ENCODE results near the gene YPEL5.
"Not testable (repeated sequence)": the region's sequence is repeated elsewhere in the genome, so short reads cannot be mapped to it uniquely, and the experiment has no call there.

YPEL5 gene

DNA sequence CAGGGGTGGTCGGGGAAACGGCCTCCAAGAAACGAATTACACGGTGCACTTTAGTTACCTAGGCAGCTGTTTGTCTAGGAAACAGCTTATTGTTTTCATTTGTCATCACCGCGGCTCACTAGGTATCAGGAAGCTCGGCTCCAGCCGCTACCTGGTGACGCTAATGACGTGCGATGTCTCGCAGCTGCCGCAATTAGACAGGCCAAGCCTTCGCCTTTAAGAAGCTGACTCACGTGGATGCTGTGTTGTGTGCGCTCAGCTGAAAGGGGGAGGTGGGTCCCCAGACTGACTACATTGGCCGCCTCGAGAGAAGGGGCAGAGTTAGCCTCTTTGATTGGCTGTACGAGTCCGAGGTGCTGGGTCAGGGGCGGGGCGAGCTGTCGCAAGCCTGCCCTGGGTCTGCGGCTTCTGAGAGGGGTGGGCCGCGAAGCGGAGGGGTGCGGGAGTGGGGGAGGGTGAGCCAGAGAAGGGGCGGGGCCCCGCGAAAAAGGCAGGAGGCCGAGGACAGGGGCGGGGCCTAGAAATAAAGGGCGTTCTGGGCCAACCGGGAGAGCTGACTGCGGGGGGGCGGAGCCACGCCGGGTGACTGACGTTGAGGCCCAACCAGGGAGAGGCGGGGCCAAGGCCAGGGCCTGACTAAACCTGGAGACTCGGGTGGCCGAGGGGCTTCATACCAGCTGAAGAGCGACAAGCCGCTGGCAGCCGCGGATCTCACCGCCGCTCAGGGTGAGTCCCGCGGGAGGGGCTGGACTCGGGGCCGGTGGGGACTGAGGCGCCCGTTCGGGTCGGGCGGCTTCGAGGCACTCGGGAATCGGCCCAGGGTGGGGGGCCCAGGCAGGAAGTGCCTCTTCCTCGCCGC, at the start of gene YPEL5:
YPEL5 (plus strand) TSS at position 671 of the 859 bp plus-strand sequence. CDS start 9,645 bp downstream, outside the sequence.
- DNase-seq (ENCODE audit: low spot score) = peak; percentile 95

DNA sequence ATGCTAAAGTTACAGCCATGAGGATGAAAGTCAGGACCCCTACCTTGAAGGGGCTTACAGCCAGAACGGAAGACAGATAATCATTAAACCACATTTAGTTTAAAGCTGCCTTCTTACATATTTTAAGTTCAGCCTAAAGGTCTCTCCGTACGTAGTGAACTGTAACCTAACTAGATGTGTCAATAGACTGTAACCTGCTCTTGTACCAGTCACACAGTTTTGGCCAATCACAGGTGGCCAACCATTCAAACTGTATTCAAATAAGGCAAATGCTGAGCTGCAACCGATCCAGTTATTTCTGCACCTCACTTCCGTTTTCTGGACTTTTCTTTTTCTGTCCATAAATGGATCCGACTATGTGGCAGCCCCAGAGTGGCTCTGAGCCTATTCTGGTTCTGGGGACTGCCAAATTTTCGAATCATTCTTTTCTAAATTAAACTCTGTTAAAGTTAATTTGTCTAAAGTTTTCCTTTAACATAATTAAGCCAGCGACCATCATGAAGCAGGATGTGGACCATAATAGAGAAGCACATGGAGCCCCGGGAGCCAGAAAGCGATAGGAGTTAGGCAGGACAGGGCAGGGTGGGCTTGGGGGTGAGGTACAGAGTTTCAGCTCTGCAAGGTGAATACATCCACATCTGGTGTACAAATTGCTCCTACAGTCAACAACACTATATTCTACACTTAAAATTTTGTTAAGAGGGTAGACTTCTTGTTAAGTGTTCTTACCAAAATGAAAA, 48.4 kb upstream of the YPEL5 start:
- DNase-seq (ENCODE audit: low spot score) = no peak

DNA sequence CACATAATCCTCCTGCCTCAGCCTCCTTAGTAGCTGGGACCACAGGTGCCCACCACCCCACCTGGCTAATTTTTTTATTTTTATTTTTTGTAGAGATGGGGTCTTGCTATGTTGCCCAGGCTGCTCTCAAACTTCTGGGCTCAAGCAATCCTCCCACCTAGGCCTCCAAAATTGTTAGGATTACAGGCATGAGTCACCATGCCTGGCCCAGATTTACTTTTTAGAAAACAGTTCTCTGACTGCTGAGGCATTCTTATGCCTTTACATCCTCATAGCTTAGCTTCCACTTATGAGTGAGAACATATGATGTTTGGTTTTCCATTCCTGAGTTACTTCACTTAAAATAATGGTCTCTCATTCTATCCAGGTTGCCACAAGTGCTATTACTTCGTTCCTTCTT, 47.4 kb upstream of the YPEL5 start:
- not testable (repeated sequence) for DNase-seq (ENCODE audit: low spot score)

DNA sequence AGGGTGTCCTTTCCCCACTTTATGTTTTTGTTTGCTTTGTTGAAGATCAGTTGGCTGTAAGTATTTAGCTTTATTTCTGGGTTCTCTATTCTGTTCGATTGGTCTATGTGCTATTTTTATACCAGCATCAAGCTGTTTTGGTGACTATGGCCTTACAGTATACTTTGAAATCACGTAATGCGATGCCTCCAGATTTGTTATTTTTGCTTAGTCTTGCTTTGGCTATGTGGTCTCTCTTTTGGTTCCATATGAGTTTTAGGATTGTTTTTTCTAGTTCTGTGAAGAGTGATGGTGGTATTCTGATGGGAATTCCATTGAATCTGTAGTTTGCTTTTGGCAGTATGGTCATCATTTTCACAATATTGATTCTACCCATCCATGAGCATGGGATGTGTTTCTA, 46.1 kb upstream of the YPEL5 start:
- not testable (repeated sequence) for DNase-seq (ENCODE audit: low spot score)

DNA sequence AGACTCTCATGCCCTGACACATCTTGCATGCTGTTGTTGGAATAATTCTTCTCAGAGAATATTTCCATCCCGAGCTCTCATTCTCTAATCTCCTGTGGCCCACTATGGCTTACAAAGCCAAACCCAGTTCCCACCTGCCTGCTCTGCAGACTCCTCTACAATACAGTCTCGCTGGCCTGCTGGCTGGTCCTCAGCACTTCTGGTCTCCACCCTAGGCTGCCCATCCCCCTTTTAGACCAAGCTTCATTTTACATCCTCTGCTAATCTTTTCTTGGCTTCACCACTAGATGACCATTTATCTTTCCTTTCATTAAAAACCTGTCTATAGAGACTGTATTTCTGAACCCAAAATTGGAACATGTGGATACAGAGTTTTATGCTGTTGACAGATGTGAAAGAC, 42.5 kb upstream of the YPEL5 start:
- DNase-seq (ENCODE audit: low spot score) = no peak

DNA sequence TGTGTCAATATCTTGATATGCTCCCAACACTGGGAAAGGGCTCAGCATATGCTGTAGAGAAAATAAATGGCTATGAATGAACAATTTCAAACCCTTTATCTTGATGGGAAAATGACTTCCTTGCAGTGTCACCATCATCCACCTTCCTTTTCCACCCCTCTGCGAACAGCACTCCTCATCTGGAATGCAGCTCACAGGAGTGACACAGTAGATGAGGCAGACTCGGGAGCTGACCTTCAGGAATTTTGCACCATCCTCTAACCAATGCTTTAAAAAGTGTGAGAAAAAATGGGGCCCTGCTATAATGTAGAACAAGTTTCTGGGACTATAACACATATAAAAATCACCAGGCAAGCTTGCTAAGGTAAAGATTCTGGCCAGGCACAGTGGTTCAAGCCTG, 41.3 kb upstream of the YPEL5 start:
- DNase-seq (ENCODE audit: low spot score) = peak; percentile 34

DNA sequence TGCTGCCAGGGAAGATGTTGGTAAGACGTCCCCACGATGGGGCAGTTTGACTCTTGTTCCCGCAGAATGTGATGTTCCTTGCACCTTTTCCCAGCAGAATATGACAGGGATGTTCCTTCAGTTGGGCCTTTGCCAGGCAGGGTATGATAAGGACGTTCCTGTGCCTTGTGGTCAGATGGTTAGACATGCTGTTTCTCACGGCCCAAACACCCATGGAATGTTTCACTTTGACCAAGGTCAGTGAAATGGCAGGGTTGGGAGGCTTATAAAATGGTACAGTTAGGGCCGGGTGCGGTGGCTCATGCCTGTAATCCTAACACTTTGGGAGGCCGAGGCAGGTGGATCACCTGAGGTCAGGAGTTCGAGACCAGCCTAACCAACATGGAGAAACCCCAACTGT, 40.3 kb upstream of the YPEL5 start:
- peak; percentile 67 for DNase-seq (ENCODE audit: low spot score)

DNA sequence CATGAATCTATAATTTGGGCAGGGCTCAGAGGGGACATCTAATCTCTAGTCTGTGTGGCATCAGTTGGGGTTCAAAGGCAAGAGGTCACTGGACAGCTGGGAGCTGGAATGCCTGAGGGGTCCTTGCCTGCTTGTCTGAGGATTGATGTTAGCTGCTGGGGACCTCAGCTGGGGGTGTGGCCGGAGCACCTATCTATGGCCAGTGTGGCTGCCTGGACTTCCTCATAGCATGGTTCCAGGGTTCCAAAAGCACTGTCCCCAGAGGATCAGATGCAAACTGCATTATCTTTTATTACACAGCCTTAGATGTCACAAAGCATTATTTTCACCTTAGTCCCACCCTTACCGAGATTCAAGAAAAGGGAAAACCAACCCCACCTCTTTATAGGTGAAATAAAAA, 38.6 kb upstream of the YPEL5 start:
- no peak for DNase-seq (ENCODE audit: low spot score)

DNA sequence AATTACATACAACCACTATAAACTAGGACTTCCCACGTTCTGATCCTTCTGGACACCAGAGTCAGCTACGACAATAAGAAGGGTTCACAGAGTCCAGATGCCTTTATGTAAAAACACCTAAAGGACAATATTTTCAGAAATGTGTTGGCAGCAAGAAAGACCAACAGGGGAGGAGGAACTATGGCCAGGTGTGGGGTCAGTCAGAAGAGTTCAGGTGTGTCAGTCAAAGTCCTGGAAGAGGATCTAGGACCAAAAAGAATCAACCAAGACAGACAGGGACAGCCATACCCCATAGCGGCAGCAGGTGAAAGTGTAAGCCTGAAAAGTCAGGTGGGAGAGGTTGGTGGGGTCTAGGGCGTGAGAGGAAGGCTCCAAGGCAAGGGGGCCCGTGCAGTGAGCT, 38.0 kb upstream of the YPEL5 start:
- DNase-seq (ENCODE audit: low spot score) = no peak

DNA sequence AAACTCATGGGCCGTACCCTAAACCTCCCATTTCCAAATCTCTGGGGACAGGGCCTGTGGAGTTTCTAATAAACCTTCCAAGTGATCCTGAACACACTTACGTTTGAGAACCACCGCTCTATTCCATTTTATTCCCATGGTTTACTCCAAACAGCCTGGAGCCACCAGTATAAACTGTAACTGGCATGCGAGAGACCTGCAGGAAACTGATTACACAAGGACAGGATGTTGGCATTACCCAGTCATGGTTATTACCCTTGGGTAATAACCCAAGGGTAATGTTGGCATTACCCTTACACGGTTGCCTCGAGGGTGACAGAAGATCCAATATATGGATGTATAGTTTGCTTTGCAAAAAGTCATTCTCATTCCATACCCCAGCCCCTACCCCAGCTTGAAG, 37.0 kb upstream of the YPEL5 start:
- DNase-seq (ENCODE audit: low spot score) = no peak

DNA sequence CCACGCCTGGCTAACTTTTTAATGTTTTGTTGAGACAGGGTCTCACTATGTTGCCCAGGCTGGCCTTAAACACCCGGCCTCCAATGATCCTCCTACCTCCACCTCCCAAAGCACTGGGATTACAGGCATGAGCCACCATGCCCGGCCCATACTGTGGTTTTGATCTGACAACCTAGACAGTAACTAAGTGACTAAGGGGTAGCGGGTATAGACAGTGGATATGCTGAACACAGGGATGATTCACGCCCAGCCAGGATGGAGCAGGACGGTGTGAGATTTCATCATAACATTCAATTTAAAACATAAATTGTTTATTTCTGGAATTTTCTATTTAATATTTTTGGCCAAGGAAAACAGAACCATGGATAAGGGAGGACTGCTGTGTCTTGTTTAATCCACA, 36.0 kb upstream of the YPEL5 start:
- no peak for DNase-seq (ENCODE audit: low spot score)

DNA sequence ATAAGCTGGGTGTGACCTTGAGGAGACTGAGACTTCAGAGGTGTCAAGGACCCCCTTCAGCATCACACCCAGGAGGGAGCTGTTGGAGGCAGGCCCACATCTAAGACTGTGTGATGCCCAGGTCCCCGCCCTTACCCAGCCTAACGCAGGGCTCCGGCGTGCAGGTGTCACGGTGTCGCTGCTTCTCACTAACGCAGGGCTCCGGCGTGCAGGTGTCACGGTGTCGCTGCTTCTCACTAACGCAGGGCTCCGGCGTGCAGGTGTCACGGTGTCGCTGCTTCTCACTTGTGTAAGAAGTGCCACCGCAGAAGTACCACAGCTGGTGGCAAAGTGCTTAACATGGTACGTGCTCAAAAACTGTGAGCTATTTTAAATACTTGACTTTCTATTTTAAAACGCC, 35.6 kb upstream of the YPEL5 start:
- not testable (repeated sequence) for DNase-seq (ENCODE audit: low spot score)

DNA sequence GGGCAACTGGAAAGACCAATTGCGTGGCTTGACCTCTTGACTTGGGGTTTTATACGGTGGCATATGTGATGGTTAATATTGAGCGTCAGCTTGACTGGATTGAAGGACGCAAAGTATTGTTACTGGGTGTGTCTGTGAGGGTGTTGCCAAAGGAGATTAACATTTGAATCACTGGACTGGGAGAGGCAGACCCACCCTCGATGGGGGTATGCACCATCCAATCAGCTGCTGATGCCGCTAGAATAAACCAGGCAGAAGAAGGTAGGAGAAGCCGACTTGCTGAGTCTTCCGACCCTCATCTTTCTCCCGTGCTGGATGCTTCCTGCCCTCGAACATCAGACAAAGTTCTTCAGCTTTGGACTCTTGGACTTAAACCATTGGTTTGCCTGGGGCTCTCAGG, 34.2 kb upstream of the YPEL5 start:
- DNase-seq (ENCODE audit: low spot score) = no peak

DNA sequence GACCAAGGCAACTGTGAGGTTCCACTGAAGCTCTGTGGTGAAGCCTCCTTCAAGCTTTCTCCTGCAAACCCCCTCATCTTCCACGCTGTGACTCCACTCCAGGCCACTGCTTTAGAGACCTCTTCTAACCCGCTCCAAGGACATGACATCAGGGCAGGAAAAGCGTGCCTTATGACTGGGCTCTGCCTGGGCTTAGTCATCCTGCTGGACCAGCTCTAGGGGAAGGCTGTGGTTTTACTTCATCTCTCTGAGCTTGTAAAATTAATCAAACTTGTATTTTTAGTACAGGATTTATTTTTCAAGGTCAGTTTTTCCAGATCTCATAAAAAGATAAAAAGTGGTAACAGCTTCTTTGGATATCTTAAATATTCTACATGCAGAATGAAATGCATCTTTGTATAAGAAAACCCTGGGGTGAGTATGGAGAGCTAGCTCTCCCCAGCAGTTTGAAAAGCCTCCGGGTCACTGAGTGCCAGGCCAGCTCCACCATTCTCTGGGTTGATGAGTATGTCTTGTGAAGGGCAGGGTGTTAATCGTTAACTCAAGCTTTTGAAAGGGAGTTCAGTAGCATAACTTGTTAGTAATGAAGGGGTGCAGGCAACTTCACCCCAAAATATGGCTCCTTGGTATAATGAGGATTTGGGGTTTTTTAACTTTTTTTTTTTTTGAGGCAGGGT, 33.1 kb upstream of the YPEL5 start:
- DNase-seq (ENCODE audit: low spot score) = peak; percentile 96

DNA sequence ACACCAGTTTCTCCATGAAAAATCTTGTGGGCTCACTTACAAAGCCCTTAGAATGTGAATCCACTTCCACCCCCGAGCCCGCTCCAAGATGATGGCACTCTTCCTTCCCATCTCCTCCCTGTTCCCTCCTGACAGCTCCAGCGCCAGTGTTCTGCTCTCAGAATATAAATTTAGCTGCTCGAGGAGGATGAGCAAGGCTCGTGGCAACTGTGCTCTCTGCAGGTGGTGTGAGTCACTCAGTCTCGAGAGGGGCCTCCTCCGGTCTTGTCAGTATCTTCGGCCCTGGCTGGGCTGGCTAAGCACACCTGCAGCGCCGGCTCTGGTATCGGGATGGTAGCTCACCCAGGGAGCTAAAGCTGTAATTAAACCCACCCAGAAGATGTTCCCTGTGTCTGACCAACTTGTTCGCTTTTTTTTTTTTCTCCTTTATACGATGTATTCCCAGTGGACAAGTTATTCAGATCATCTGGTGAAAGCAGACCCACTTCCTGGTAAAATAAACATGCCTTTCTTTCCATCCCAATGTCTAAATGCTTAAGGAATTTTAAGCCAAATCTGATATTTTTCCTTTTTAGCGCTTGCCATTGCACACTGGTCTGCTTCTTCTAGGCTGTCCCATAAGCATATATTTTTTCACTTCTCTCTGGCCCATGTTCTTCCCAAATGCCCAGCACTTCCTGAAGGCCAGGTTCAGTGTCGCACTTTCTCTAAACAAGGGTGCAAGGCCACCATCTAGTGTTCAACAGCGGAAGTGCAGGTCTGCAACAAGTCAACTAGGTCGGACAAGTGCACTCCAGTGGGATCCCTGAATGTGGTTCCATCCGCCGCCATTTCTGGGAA, 31.4 kb upstream of the YPEL5 start:
- DNase-seq (ENCODE audit: low spot score) = peak; percentile 71

DNA sequence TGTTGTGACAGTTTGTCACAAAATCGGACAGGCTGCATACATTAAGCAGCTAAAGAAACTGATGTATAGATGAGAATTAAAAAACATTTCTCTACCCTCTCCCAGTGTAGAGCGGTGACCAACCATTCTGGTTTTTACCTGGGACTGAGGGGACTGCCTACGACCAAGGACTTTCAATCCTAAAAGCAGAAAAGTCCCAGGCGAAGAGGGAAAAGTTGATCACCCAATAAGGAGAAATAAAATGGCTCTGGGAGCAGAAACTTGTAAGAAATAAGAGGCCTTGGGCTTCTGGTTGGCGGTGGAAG, 30.9 kb upstream of the YPEL5 start:
- DNase-seq (ENCODE audit: low spot score) = no peak

DNA sequence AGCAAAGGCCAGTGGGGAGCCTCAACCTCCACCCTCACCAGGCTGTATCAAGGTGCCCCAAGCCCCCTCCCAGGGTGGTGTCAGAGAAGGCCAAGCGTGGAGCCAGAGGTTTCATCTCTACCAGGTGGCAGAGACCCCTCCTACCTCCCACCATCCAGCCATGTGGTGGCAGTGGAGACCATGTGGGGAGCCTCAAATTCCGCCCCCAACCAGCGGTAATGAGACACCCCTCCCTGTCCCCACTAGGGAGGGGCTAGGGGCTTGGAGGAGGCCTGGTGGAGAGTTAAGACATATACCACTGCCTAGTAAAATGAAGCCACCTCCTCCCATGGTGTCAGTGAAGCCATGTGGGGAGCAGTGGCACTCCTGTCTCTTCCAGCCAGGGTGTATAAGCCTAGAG, 24.4 kb upstream of the YPEL5 start:
- no peak for DNase-seq (ENCODE audit: low spot score)

DNA sequence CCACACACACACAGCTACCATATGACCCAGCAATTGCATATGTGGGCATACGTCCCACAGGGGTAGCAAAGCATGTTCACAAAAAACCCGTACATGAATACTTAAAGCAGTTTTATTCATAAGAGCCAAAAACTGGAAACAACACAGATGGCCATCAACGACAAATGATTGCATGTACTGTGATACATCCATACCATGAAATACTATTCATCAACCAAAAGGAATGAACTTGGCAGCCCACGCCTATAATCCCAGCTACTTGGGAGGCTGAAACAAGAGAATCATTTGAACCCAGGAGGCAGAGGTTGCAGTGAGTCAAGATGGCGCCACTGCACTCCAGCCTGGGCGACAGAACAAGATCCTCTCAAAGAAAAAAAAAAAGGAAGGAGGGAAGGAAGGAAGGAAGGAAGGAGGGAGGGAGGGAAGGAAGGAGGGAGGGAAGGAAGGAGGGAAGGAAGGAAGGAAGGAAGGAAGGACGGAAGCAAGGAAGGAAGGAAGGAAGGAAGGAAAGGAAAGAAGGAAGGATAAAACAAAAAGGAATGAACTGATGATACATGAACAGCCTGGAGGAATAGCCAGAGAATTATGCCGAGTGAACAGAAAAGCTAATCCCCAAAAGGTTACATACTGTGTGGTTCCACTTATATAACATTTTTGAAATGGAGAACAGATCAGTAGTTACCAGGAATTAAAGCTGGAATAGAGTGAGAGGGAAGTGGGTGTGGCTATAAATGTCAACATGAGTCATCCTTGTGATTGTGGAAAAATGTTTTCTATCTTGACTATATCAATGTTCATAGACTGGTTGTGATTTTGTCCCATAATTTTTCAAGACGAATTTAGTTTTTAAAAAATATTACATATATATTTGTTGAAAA, 19.6 kb upstream of the YPEL5 start:
- DNase-seq (ENCODE audit: low spot score) = peak; percentile 57

DNA sequence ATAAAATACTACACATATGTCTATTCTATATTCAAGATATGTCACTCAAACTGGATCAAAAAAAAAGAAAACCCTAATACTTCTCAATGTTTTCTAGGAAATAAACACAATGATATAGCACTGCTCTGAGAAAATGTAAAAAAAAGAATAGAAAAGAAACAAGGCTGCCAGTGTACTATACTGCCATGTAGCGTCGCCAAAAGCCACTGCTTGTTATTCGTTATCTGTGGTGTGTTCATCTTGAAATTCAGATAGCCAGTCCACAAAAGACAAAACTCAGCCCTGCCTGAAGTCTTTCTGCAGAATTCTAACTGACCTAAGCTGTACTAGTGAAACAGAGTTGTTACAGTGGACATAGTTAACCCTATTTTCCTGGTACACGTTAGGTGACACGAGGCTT, 12.2 kb upstream of the YPEL5 start:
- no peak for DNase-seq (ENCODE audit: low spot score)

DNA sequence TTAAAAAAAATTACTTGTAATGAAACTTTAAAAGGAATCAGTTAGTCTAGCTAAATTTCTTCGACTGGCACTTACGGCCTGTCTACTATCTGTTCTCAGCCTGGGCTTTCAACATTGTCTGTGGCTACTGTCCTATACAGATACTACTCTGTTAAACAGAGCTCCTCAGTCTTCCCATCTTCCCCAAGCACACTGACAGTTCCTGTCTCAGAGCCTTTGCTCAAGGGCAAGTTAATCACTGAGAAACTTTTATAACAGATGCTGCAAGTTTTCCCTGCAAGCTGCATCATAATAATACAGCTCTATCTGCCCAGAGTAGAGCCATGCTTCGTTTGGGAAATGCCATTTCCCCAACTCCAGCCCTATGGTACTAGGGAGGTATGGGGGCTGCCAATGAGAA, 11.3 kb upstream of the YPEL5 start:
- DNase-seq (ENCODE audit: low spot score) = no peak

DNA sequence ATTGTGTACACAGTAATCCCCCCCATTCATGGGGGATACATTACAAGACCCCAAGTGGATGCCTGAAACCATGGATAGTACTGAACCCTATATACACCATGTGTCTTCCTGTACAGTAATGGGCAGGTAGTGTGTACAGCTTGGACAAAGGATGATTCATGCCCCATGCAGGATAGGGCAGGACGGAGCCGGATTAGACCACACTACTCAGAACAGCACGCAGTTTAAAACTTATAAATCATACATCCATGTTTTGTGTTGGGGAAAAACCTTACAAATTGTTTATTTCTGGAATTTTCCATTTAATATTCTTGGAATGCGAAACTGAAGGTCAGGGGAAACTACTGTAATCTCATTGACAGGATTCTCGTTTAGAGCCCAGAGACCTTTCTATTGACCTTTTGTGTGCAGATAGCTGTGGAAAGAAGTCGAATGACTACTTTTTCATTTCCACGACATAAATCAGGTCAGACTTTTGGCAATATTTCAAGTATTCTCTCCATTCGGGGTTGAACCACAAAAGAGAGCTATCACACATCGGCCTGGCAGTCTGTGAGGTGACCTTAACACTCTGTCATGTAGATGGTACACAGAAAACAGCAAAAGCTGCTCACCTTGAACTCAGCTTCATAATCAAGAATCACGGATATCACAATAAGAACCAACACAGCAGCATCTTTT, 9.9 kb upstream of the YPEL5 start:
- DNase-seq (ENCODE audit: low spot score) = no peak

All from hepatic stellate cell (primary cell).